Activated CD4-positive, alpha-beta memory T cell treated with anti-CD3 and anti-CD28 coated beads, Interleukin-2, amount 10 ng/mL, durations not matched to agents 7 days and 5 days (primary cell): Measurements from ENCODE around the gene SCUBE1. TPM values are rescaled to one million over a fixed set of nuclear protein-coding genes. Genes with fewer than 3 reads are reported as not detected.

ENCODE experiments used
- CTCF ChIA-PET: fragments of 350-600 bp; sonication (Branson Sonifier 250); formaldehyde crosslinking; loops from one replicate; lab custom pipeline; 2021; ENCODE audit warnings: antibody characterized with exemption, inconsistent platforms; lab: Charles Lee
- POLR2A ChIA-PET: fragments of 350-600 bp; sonication (Branson Sonifier 250); formaldehyde crosslinking; loops from one replicate; lab custom pipeline; 2021; ENCODE audit warnings: antibody characterized with exemption; lab: Charles Lee
- DNase-seq: peaks from one replicate; pipeline ENCODE4 v3.0.0-alpha.2; 2020
- H3K27ac Mint-ChIP-seq: one replicate; pipeline ENCODE4 v1.8.0; 2021; ENCODE audit warnings: mild to moderate bottlenecking, mixed read lengths
- H3K27me3 Mint-ChIP-seq: one replicate; pipeline ENCODE4 v1.8.0; 2021; ENCODE audit warnings: mixed read lengths
- H3K36me3 Mint-ChIP-seq: one replicate; pipeline ENCODE4 v1.8.0; 2021; ENCODE audit warnings: low read depth, mixed read lengths
- H3K4me1 Mint-ChIP-seq: one replicate; pipeline ENCODE4 v1.8.0; 2021; ENCODE audit warnings: mixed read lengths
- H3K4me3 Mint-ChIP-seq: one replicate; pipeline ENCODE4 v1.8.0; 2021; ENCODE audit warnings: mild to moderate bottlenecking, mixed read lengths
- H3K9me3 Mint-ChIP-seq: one replicate; pipeline ENCODE4 v1.8.0; 2021; ENCODE audit warnings: mixed read lengths
- total RNA-seq, 2 experiments: library from RNA; stranded (reverse); gene quantifications; one replicate each; pipeline ENCODE4 v1.2.3, GENCODE V29; 2021

Gene SCUBE1
- total RNA-seq, 2 experiments from 2014 or later, result 0.15 to 0.20 TPM

- no peaks in the 10 kb centered on the region for H3K9me3 Mint-ChIP-seq
- no peak overlapping the region for H3K4me3 Mint-ChIP-seq
- H3K27ac Mint-ChIP-seq, result no peak overlapping the region
- peaks cover 4% of the 10 kb centered on the region for H3K4me1 Mint-ChIP-seq
- H3K27me3 Mint-ChIP-seq, result peaks cover 6% of the 10 kb centered on the region
- ChIA-PET CTCF (interaction anchor here (1.1 to 6.4 kb wide), 4 partner anchors 41 to 157 kb away, joined by 3 to 99 read pairs (median 6); partner anchors contain the start of gene TTLL12), POLR2A (no interaction called here)
- no peaks in the 10 kb centered on the region for H3K36me3 Mint-ChIP-seq
- no peak for DNase-seq
Measured at GRCh38 chr22:43228863-43229262, 114.3 kb downstream of the SCUBE1 start.

DNA sequence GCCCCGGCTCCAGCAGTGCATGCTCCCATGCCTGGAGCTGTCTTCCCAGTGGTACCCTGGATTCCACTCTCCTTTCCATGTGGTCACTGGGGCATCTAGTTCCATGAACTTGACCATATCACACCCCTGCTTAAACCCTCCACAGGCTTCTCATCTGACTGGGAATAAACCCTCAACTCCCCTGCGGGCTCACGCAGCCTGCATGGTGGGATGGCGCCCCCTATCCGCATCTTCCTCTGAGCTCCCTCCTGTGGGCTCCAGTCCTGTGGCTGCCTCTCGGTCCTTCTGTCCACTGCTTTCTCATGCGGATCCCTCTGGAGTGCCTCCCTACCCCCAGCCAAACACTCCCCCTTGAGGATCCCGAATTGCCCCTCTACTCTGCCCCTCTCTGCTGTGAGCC, 114.8 kb downstream of the SCUBE1 start:
- H3K27ac Mint-ChIP-seq, result no peak overlapping the region
- H3K27me3 Mint-ChIP-seq, result peaks cover 6% of the 10 kb centered on the region
- POLR2A ChIA-PET, result no interaction called here
- peak; percentile 37 for DNase-seq
- no peaks in the 10 kb centered on the region for H3K36me3 Mint-ChIP-seq
- CTCF ChIA-PET, result interaction anchor here (2.6 to 6.4 kb wide), 2 partner anchors 41 to 118 kb away, joined by 5 to 99 read pairs; partner anchors contain the start of gene TTLL12
- H3K4me3 Mint-ChIP-seq, result no peak overlapping the region
- no peaks in the 10 kb centered on the region for H3K9me3 Mint-ChIP-seq
- H3K4me1 Mint-ChIP-seq, result peaks cover 4% of the 10 kb centered on the region

DNA sequence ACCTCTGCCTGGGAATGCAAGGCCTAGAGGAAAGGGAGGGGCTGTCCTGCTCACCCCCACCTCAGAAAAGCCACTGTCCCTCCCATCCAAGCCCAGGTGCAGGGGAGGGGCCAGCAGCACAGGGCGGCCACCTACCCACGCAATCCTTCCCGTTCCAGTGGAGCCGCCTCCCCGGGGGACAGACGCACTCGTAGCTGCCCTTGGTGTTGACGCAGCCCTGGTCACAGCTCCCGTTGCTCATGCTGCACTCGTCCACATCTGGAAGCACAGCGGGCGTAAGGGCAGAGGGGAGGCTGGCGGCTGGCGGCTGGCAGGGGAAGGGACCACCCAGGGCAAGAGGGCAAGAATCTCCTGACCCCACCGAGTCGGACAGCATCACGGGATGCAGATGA, 115.9 kb downstream of the SCUBE1 start:
- H3K27me3 Mint-ChIP-seq, result peaks cover 6% of the 10 kb centered on the region
- ChIA-PET CTCF (interaction anchor here (1.8 to 6.4 kb wide), 3 partner anchors 40 to 119 kb away, joined by 5 to 99 read pairs (median 7); partner anchors contain the start of gene TTLL12), POLR2A (no interaction called here)
- no peaks in the 10 kb centered on the region for H3K36me3 Mint-ChIP-seq
- H3K4me3 Mint-ChIP-seq, result no peak overlapping the region
- DNase-seq, result no peak
- H3K27ac Mint-ChIP-seq, result no peak overlapping the region
- peaks cover 4% of the 10 kb centered on the region for H3K4me1 Mint-ChIP-seq
- no peaks in the 10 kb centered on the region for H3K9me3 Mint-ChIP-seq

GRCh38 chr22:43226377-43227238, 116.6 kb downstream of the SCUBE1 start:
- CTCF ChIA-PET, result interaction anchor here (1.8 kb wide), 1 partner anchor 120 kb away, joined by 7 read pairs; no protein-coding TSS in a partner anchor

GRCh38 chr22:43225609-43226008, 117.6 kb downstream of the SCUBE1 start:
- DNase-seq, result no peak
- Mint-ChIP-seq H3K4me3 (no peak overlapping the region), H3K9me3 (no peaks in the 10 kb centered on the region), H3K4me1 (no peaks in the 10 kb centered on the region), H3K27me3 (peaks cover 2% of the 10 kb centered on the region), H3K36me3 (no peaks in the 10 kb centered on the region), H3K27ac (no peak overlapping the region)
- ChIA-PET CTCF (interaction anchor here (1.3 to 1.8 kb wide), 2 partner anchors 48 to 121 kb away, joined by 5 to 7 read pairs; no protein-coding TSS in a partner anchor), POLR2A (no interaction called here)

More at GRCh38 chr22:43226377-43227238, 116.6 kb downstream of the SCUBE1 start:
- Mint-ChIP-seq H3K9me3 (no peaks in the 10 kb centered on the region), H3K4me1 (peaks cover 4% of the 10 kb centered on the region), H3K4me3 (no peak overlapping the region), H3K36me3 (no peaks in the 10 kb centered on the region), H3K27me3 (peaks cover 6% of the 10 kb centered on the region), H3K27ac (no peak overlapping the region)
- POLR2A ChIA-PET, result no interaction called here
- DNase-seq, result no peak

- Mint-ChIP-seq H3K27me3 (peaks cover 2% of the 10 kb centered on the region), H3K27ac (no peak overlapping the region)
- CTCF ChIA-PET, result no interaction called here
Measured at GRCh38 chr22:43222987-43223386, 120.2 kb downstream of the SCUBE1 start.

GRCh38 chr22:43222262-43222661, 120.9 kb downstream of the SCUBE1 start:
- no peak for DNase-seq
- Mint-ChIP-seq H3K4me3 (no peak overlapping the region), H3K9me3 (no peaks in the 10 kb centered on the region), H3K27me3 (peaks cover 2% of the 10 kb centered on the region), H3K4me1 (no peaks in the 10 kb centered on the region), H3K27ac (no peak overlapping the region), H3K36me3 (no peaks in the 10 kb centered on the region)
- CTCF ChIA-PET, result no interaction called here
- POLR2A ChIA-PET, result no interaction called here

More at GRCh38 chr22:43222987-43223386, 120.2 kb downstream of the SCUBE1 start:
- POLR2A ChIA-PET, result no interaction called here
- Mint-ChIP-seq H3K4me1 (no peaks in the 10 kb centered on the region), H3K9me3 (no peaks in the 10 kb centered on the region), H3K4me3 (no peak overlapping the region), H3K36me3 (no peaks in the 10 kb centered on the region)
- DNase-seq, result no peak

DNA sequence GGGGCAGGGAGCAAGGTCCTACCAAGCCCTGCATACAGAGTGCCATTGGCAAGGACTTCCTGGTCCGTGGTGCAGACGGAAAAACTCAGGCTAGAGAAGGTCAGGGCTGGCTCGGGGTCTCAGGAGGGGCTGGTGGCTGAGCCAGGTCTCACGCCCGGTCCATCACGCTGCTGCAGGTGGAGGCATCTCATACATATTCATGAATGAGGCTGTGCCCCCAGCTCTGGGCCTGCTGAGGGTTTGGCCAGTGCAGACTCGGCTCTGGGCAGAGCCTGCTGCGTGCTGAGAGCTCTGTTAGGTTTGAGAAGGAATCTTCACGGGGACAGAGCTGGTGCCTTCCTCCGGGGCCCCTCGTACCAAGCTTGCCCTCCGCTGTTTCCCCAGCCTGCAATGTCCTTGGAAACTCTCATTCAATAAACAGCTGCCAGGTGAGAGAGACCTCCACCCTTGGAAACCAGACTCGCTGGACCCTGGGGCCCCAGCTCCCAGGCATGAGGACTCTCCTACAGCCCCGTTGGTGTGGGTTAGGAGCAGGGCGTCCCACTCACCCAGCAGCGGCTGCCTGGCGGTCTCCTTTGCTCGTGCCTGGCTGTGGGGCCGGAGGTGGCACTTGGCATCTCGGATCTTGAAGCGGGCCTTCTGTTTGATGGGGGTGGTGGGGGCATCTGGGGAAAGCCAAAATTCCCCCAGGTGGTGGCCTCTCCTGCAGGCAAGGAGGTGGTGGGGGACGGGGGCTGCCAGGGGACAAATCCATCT, 122.4 kb downstream of the SCUBE1 start:
- no peak for DNase-seq
- Mint-ChIP-seq H3K4me3 (no peak overlapping the region), H3K36me3 (no peaks in the 10 kb centered on the region), H3K27ac (no peak overlapping the region), H3K9me3 (no peaks in the 10 kb centered on the region), H3K27me3 (no peaks in the 10 kb centered on the region), H3K4me1 (no peaks in the 10 kb centered on the region)
- ChIA-PET POLR2A (no interaction called here), CTCF (no interaction called here)

DNA sequence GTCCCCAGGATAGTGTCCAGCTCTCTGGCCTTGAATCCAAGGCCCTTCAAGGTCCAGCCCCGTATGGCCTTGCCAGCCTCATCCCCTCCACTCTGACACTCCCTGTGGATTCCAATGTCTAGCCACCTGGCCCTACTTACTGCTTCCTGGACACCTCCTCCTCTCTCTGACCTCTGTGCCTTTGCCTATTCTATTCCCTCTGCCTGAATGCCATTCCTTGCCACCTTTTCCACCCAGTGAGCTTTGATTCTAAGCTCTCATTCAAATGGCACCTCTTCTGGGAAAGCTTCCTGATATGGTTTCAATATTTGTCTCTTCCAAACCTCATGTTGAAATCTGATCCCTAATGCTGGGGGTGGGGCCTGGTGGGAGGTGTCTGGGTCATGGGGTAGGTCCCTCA, 124.4 kb downstream of the SCUBE1 start:
- no peaks in the 10 kb centered on the region for H3K4me1 Mint-ChIP-seq
- H3K4me3 Mint-ChIP-seq, result no peak overlapping the region
- ChIA-PET POLR2A (no interaction called here), CTCF (interaction anchor here (1.4 kb wide), 1 partner anchor 128 kb away, joined by 3 read pairs; no protein-coding TSS in a partner anchor)
- no peak overlapping the region for H3K27ac Mint-ChIP-seq
- H3K27me3 Mint-ChIP-seq, result no peaks in the 10 kb centered on the region
- no peaks in the 10 kb centered on the region for H3K36me3 Mint-ChIP-seq
- H3K9me3 Mint-ChIP-seq, result no peaks in the 10 kb centered on the region
- no peak for DNase-seq

- Mint-ChIP-seq H3K27me3 (no peaks in the 10 kb centered on the region), H3K9me3 (no peaks in the 10 kb centered on the region), H3K4me1 (no peaks in the 10 kb centered on the region), H3K36me3 (no peaks in the 10 kb centered on the region), H3K27ac (no peak overlapping the region), H3K4me3 (no peak overlapping the region)
- ChIA-PET CTCF (no interaction called here), POLR2A (no interaction called here)
- no peak for DNase-seq
Measured at GRCh38 chr22:43217285-43218030, 125.7 kb downstream of the SCUBE1 start.

DNA sequence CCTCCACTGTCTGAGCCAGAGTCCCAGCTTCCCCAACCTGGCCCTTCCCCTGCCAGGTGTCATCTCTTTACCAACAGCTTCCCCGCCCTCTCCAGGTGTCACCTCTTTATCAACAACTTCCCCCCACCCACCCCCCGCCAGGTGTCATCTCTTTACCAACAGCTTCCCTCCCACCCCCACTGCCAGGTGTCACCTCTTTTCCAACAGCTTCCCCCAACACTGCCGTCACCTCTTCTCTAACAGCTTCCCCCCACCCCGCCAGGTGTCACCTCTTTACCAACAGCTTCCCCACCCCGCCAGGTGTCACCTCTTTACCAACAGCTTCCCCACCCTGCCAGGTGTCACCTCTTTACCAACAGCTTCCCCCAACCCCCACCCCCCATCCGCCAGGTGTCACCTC, 126.4 kb downstream of the SCUBE1 start:
- ChIA-PET CTCF (no interaction called here), POLR2A (no interaction called here)
- H3K4me1 Mint-ChIP-seq, result no peaks in the 10 kb centered on the region
- DNase-seq, result no peak
- no peak overlapping the region for H3K27ac Mint-ChIP-seq
- no peaks in the 10 kb centered on the region for H3K27me3 Mint-ChIP-seq
- no peaks in the 10 kb centered on the region for H3K9me3 Mint-ChIP-seq
- no peak overlapping the region for H3K4me3 Mint-ChIP-seq
- no peaks in the 10 kb centered on the region for H3K36me3 Mint-ChIP-seq

DNA sequence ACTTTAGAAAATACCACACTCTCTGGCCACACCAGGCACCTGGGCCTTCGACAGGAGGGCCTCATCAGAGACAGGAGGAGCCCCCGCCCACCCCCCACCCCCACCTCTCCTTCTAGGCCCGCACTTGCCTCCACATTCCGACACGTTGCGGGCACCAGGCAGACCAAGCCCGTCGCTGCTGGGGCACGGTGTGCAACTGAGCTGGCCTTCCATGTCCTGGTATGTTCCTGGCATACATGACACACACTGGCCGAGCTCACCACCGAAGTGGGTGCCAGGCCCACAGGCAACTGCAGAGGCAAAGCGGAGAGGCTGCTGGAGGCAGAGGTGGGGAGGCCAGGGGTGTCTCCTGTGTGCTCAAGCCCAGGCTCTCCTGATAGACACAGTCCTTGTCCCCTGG, 129.2 kb downstream of the SCUBE1 start:
- Mint-ChIP-seq H3K36me3 (no peaks in the 10 kb centered on the region), H3K4me3 (no peak overlapping the region), H3K9me3 (no peaks in the 10 kb centered on the region), H3K4me1 (no peaks in the 10 kb centered on the region), H3K27ac (no peak overlapping the region), H3K27me3 (no peaks in the 10 kb centered on the region)
- ChIA-PET POLR2A (no interaction called here), CTCF (no interaction called here)
- no peak for DNase-seq
